Measurements from ENCODE around the gene WDR64. TPM values are rescaled to one million over a fixed set of nuclear protein-coding genes. Genes with fewer than 3 reads are reported as not detected.
A peak's percentile ranks its signal among the peaks of the same experiment; 100 is the strongest.

Gene WDR64
- total RNA-seq: not detected

DNA sequence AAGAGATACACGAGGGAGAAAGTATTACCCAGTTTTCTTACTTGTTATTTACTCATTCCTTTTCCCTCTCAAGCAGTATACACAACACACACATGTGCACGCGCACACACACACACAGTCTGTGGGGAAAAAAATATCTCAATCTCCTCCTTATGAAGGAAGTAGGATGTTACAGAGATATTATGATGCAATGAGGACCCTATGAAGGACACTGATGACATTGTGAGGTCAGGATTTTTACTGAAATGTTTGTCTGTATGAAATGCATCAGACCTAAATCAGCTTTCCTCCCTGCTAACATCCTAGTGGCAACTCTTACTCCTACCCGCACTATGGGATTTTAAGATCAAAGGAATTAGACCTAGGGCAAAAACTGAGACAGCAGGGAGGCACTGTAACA, at the start of gene WDR64:
WDR64 (plus strand) TSS at position 270 of the 400 bp plus-strand sequence. CDS start 204 bp downstream, outside the sequence.
- no peak for DNase-seq (ENCODE audit: low spot score)

GRCh38 chr1:241603731-241604245, 48.3 kb upstream of the WDR64 start:
- no peak for DNase-seq (ENCODE audit: low spot score)

GRCh38 chr1:241605146-241605805, 46.8 kb upstream of the WDR64 start:
- DNase-seq (ENCODE audit: low spot score): no peak

DNA sequence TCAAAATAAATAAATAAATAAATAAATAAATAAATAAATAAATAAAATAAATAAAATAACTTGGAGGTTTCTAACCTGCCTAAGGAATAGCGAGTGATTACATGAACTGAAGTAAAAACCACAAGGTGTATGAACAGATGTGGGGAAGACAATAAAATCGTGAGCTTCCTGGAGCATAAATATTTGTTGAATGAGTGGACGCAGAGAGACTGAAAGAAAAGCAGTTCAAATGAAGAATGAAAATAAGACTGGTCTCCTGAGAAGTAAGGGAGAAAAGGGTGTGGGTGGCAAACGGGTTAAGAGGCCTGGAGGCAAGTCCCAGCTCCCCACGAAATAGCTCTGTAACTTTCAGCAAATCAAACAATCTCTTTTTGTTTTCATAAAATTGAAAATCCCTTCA, 45.5 kb upstream of the WDR64 start:
- DNase-seq (ENCODE audit: low spot score): no peak

DNA sequence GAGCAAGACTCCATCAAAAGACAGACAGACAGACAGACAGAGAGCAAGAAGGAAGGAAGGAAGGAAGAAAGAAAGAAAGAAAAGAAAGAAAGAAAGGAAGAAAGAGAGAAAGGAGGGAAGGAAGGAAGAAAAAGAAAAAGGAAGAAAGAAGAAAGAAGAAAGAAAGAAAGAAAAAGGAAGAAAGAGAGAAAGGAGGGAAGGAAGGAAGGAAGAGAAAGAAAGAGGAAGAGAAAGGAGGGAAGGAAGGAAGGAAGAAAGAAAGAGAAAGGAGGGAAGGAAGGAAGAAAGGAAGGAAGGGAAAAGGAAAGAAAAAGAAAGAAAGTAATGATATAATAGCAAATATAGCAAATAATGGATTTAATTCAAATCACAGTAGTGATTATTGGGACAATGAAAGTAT, 44.6 kb upstream of the WDR64 start:
- DNase-seq (ENCODE audit: low spot score): no peak

DNA sequence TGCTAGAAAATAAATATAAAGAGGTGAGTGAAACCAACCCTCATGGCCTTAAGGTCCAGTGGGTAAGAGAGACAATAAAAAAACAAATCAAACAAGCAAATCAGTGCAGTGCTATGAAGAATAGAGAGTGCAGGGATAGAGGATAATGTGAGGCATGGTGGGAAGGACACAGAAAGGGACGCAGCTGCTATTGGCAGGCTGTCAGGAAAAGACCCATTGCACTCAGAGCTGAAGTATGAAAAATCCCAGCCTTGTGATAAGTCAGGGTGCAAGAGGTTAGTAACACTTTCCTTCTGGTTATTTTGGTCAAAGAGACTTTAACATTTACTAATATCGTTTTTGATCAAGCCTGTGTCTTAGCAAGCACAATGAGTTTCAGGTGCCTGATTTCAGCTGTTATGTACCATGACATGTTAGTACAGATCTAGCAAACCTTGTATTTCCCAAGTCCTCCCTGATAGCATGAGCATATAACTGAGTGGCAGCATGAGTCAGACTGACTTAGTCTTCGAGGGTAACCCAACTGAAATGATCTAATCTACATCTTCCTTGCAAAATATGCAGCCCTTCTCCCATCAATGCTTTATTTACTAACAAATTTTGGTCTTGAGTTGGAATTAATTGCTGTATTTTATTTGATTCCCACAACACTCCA, 43.6 kb upstream of the WDR64 start:
- no peak for DNase-seq (ENCODE audit: low spot score)

GRCh38 chr1:241610056-241610815, 41.8 kb upstream of the WDR64 start:
- peak; percentile 51 for DNase-seq (ENCODE audit: low spot score)

DNA sequence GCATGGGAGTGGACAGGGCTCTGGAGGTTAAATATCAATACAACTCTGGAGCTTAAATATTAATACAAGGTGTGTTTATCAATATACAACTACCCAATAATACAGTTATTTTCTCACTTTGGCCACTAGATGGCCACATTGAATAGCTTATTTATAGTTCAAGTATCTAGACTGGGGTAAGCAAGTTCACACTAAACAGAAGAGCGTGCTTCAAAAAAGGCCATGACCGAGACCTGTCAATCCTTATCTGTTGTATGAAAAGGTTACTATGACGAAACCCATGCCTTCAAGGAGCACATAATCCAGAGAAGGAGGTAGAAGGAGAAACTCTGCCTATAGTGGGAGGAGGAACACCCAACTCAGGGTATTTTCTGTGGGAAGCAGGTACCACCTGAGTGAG, 41.0 kb upstream of the WDR64 start:
- peak; percentile 29 for DNase-seq (ENCODE audit: low spot score)

DNA sequence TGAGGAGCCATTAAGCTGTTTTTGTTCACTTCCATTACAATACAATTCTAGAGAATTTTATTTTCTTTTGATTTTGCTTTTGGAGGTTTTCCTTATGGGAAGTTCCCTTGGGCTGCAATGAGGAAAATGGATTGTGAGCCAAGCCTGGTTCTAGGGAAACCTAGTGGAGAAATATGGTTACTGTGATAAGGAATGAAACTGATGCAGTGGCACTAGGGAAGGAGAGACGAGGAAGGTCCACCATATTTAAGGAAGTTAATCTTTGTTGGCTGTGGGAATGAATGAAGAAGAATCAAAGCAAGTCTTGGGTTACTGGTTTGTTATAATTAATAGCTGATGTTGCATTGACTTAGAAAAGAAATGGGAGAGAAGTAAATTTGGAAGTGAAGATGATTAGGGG, 40.3 kb upstream of the WDR64 start:
- no peak for DNase-seq (ENCODE audit: low spot score)

- peak; percentile 27 for DNase-seq (ENCODE audit: low spot score)
These were observed 39.3 kb upstream of the WDR64 start for GRCh38 chr1:241612533-241613477.

- DNase-seq (ENCODE audit: low spot score): no peak
These were observed 37.9 kb upstream of the WDR64 start for GRCh38 chr1:241614144-241614543.

DNA sequence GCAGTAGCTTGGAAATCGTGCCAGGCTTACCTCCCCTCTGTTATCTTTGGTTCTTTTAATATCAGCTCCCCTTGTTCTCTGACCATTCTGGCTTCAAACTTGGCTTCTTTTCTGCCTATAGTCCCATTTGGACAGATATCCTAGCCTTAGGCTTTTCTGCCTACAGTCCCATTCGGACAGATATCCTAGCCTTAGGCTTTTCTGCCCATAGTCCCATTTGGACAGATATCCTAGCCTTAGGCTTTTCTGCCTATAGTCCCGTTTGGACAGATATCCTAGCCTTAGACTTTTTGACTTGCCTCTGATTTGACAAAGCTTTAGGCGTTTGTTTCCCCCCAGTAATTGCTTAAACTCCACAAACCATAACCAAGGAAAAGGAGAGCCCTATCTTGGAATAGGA, 37.5 kb upstream of the WDR64 start:
- DNase-seq (ENCODE audit: low spot score): no peak

DNA sequence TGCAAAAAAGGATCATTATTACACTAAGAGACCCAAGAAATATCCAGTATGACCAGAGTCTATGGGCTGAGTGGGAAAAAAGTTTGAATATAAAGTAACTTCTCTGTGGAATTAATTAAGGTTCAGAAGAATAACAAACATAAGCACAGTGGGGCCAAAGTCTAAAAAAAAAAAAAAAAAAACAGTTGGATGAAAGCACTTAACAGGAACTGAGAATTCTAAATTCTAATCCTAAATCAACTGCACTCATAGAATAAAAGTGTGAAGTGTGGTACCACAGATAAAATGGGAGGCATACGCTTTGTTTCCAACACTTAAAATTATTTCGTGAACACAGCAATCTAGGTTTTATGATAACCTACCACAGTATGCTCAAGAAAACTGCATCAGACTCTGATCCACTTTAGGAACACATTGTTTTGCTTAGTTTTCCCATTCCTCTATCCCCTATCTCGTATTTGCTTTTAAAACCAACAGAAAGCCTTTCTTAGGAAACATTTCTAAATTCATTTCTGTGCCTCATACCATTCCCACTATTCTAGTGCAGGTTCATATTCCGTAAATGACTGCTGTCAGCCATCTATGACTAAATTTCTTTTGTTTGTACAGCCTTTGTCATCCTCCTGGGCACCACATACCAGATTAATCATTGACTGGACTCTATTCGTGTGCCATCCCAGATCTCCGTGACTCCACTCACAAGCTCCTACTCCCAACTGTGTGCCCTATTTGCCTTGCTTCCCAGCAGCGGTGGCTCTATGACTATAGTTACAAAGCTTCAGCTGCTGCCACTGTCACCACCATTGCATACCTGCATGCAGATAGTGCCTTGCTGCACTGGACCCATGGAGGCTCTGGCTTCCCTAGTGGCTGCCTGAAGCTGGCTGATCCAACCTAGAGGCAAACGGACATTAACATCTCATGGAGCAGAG, 36.8 kb upstream of the WDR64 start:
- peak; percentile 68 for DNase-seq (ENCODE audit: low spot score)

GRCh38 chr1:241617426-241617825, 34.7 kb upstream of the WDR64 start:
- no peak for DNase-seq (ENCODE audit: low spot score)

DNA sequence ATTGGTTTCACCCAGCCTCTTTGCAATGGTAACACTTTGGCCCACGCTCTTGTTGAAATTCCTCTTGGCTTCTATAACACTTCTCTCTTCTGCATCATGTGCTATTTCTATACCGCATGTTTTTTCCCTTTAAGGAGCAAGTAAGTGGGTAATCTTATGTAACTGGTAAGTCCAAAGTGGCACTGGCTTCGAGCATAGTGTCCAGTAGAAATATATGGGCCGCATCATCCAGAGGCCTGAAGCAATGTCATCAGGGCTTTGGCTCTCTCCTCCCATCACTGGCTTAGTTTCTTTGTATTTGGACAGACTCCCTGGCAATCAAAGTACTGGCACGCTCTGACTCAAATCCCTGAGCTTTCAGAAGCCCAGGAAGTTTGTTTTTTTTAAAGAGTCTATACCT, 29.4 kb upstream of the WDR64 start:
- DNase-seq (ENCODE audit: low spot score): no peak

GRCh38 chr1:241624935-241625334, 27.1 kb upstream of the WDR64 start:
- no peak for DNase-seq (ENCODE audit: low spot score)

DNA sequence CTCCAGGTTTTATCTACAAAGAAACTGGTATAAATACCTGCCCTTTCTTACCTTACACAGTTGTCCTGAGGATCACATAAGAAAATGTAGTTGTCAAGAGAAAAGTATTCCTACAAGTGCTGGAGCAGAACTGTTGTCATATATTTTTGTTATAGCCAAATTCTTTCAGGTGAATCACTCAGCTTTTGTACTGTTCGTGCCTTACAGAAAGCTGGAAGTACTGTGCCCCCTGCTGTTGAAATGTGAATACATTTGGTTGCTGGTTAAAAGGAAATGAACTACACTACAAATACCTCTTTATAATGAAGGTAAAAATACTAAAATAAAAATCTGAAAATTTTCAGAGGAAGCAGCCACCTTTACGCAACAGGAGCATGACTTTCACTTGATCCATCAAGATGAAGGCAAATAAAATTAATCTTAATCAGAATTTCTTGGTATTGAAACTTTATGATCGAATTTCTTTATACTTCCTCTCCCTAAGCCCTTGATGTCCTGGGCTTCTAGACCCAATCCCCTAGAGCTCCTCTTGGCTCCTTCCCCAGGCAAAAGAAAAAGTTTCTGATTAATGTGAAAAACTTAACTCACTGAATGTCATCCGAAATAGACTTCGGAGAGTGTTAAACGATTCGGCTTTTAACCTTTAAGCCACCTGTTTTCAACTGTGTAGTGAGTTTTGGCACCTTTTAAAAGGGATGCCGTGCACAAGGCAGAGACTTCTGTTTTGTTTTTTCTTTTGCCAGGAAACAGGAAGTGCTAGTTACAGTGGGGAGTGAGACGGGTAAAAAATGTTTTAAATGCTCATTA, 24.4 kb upstream of the WDR64 start:
- peak; percentile 53 for DNase-seq (ENCODE audit: low spot score)

DNA sequence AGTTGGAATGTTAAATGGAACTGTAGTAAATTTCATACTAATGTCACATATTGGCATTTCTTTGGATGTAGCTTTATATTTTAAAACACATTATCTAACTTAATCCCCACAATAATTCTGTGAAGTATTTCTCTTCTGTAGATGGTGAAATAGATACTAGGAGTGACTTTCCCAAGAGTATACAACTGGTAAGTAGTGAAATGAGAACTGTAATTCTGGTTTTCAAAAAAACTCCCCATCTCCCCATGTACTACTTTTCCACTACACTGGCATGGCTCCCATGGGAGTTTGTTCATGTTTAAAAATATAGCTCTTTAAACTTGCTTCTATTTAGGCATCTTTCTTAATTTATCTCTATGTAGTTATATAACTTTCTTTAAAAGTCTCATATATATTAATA, 22.1 kb upstream of the WDR64 start:
- no peak for DNase-seq (ENCODE audit: low spot score)

DNA sequence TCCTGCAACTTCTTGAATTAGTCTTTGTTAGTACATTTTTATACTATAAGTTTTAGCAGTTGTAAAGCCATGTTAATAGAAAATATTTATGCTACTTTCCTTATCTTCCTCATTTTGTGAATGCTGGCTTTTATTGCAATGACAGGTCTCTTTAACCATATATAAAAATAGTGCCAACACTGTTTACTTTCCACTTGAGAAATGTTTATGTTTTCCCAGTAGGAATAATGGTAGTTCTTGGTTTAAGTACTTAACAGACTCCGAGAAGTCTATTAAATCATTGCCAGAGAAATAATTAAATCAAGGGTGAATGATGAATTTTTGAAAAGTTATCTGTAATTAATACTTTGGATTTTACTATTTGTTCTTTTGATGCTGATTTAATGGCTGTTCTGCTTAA, 21.6 kb upstream of the WDR64 start:
- DNase-seq (ENCODE audit: low spot score): no peak

- DNase-seq (ENCODE audit: low spot score): no peak
These were observed 21.2 kb upstream of the WDR64 start for GRCh38 chr1:241630899-241631298.
